ENCODE results near the gene CCDC88A. TPM values are rescaled to one million over a fixed set of nuclear protein-coding genes. Genes with fewer than 3 reads are reported as not detected.
"Not testable (repeated sequence)": the region's sequence is repeated elsewhere in the genome, so short reads cannot be mapped to it uniquely, and the experiment has no call there.

CCDC88A gene
- total and polyA plus RNA-seq, 2 donors from 2014 or later = 8.2 to 47.6 TPM

DNA sequence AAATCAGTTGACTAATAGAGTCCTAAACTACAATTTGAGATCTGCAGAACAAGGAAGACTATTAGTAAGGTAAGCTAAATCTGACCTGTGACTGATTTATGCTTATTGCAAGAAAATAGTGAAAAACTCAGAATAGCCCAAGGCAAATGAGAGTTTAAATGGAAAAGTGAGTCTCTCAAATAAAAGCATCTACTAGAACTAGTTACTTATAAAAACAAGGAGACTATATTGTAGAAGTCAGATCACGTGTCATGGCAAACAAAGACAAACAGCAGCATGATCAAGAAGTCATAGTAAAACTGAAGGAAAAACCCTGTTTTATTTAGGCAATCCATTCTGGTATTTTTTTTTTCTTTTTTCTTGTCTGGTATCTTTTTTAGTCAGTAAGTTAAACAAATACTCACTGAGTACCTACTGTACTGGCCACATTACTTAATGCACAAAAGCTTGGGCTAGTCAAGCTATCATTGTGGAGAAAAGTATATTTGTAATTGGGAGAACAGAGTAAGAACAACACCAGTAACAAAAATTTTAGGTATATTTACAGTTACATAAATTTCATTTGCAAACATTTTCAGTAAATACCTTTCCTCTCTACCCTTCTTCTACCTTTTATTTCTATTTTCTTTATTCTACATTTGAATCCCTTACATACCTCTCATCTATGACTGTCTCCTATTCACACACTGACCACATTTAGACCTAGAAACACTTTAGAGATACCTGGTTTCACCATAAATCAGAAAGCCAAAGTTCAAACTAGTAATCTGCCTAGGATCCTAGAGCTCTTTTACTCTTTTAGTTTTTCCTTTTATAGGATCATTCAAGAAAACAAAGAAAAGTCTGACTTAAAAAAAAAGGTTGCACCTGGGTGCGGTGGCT, 23.7 kb downstream of the CCDC88A start:
- H3K9me3 ChIP-seq (ENCODE audit: control insufficient read depth in 2 of 3, insufficient read depth in 1 of 3, low read length in 3 of 3) = peaks cover 0 to 4% (median 0%) of the 10 kb centered on the region in 3 donors
- intact Hi-C loops (cut with DNase I) = no loop called here
- FAIRE-seq (no peak), DNase-seq (no peak)
- H3K36me3 ChIP-seq (ENCODE audit: control insufficient read depth in 2 of 3, insufficient read depth in 3 of 3, low read length in 3 of 3) = no peaks in the 10 kb centered on the region
- H3K4me1 ChIP-seq (ENCODE audit: control insufficient read depth in 2 of 3, insufficient read depth in 2 of 3, low read depth in 1 of 3, low read length in 3 of 3) = no peaks in the 10 kb centered on the region
- TF ChIP-seq, protein P1, sequence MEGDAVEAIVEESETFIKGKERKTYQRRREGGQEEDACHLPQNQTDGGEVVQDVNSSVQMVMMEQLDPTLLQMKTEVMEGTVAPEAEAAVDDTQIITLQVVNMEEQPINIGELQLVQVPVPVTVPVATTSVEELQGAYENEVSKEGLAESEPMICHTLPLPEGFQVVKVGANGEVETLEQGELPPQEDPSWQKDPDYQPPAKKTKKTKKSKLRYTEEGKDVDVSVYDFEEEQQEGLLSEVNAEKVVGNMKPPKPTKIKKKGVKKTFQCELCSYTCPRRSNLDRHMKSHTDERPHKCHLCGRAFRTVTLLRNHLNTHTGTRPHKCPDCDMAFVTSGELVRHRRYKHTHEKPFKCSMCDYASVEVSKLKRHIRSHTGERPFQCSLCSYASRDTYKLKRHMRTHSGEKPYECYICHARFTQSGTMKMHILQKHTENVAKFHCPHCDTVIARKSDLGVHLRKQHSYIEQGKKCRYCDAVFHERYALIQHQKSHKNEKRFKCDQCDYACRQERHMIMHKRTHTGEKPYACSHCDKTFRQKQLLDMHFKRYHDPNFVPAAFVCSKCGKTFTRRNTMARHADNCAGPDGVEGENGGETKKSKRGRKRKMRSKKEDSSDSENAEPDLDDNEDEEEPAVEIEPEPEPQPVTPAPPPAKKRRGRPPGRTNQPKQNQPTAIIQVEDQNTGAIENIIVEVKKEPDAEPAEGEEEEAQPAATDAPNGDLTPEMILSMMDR (IDR thresholded peaks at IDR 0.05; ENCODE audit: borderline replicate concordance, extremely low read depth, insufficient read depth) = no peak
- no peak overlapping the region for H3K4me3 ChIP-seq (ENCODE audit: low read length in 3 of 3)
- H3K9ac ChIP-seq (ENCODE audit: low read length in 3 of 3) = no peak overlapping the region
- no peak overlapping the region for H3K27ac ChIP-seq (ENCODE audit: low read depth in 2 of 2, low read length in 2 of 2)
- H3K27me3 ChIP-seq (ENCODE audit: control insufficient read depth, insufficient read depth, low read length) = no peaks in the 10 kb centered on the region

DNA sequence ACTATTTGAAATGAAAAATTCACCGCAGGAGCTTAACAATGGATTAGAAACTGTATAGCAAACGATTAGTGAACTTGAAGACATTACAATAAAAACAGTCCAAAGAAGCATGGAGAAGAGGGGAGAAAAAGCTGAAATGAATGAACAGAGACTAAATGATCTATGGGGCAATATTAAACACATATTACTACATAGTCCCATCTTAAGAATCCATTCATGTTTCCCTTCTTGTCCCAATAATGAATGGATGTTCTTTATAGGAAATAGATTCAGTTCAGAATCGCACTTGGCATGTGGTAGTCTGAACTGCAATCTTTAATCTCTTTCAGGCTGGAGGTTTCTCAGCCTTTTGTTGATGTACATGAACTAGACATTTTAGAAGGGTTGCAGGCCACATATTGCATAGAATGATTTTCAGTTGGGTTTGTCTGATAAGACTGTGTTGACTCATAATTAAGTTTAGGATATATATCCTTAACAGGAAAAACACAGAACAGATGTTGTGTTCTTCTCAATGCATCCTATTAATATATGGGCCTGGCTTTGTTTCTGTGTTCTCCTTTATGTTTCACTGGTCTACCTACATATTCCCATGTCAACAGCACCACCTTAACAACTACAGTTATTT, 27.9 kb downstream of the CCDC88A start:
- Histone ChIP-seq H3K27me3 (ENCODE audit: control insufficient read depth, insufficient read depth, low read length) (no peaks in the 10 kb centered on the region), H3K9me3 (ENCODE audit: control insufficient read depth in 2 of 3, insufficient read depth in 1 of 3, low read length in 3 of 3) (peaks cover 0 to 4% (median 0%) of the 10 kb centered on the region in 3 donors), H3K36me3 (ENCODE audit: control insufficient read depth in 2 of 3, insufficient read depth in 3 of 3, low read length in 3 of 3) (no peaks in the 10 kb centered on the region), H3K4me1 (ENCODE audit: control insufficient read depth in 2 of 3, insufficient read depth in 2 of 3, low read depth in 1 of 3, low read length in 3 of 3) (no peaks in the 10 kb centered on the region), H3K27ac (ENCODE audit: low read depth in 2 of 2, low read length in 2 of 2) (no peak overlapping the region), H3K4me3 (ENCODE audit: low read length in 3 of 3) (no peak overlapping the region), H3K9ac (ENCODE audit: low read length in 3 of 3) (no peak overlapping the region)
- DNase-seq (no peak), FAIRE-seq (no peak)
- intact Hi-C loops (cut with DNase I) = no loop called here
- TF ChIP-seq, protein P1 (IDR thresholded peaks at IDR 0.05; ENCODE audit: borderline replicate concordance, extremely low read depth, insufficient read depth) = no peak

DNA sequence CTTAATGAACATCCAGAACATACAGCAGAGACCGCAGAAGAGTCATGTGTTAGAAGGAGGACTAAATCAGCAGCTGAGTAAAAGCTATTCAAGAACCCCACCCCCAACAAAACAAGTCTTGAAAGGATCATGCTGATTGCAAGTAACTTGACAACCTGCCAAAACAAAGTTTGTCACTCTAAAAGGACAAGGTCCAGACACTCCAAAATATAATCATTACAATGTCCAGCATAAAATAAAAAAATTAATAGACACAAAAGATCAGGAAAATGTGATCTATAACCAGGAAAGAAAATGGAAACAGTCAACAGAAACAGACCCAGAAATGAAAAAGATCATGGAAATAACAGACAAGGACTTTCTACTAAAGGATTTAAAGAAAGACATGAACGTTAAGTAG, 28.5 kb downstream of the CCDC88A start:
- Histone ChIP-seq H3K36me3 (ENCODE audit: control insufficient read depth in 2 of 3, insufficient read depth in 3 of 3, low read length in 3 of 3) (no peaks in the 10 kb centered on the region), H3K4me1 (ENCODE audit: control insufficient read depth in 2 of 3, insufficient read depth in 2 of 3, low read depth in 1 of 3, low read length in 3 of 3) (no peaks in the 10 kb centered on the region), H3K9ac (ENCODE audit: low read length in 3 of 3) (no peak overlapping the region), H3K27me3 (ENCODE audit: control insufficient read depth, insufficient read depth, low read length) (no peaks in the 10 kb centered on the region), H3K4me3 (ENCODE audit: low read length in 3 of 3) (no peak overlapping the region), H3K9me3 (ENCODE audit: control insufficient read depth in 2 of 3, insufficient read depth in 1 of 3, low read length in 3 of 3) (peaks cover 0 to 4% (median 0%) of the 10 kb centered on the region in 3 donors), H3K27ac (ENCODE audit: low read depth in 2 of 2, low read length in 2 of 2) (no peak overlapping the region)
- intact Hi-C loops (cut with DNase I) = no loop called here
- no peak for FAIRE-seq
- no peak for DNase-seq
- TF ChIP-seq, protein P1 (IDR thresholded peaks at IDR 0.05; ENCODE audit: borderline replicate concordance, extremely low read depth, insufficient read depth) = no peak

DNA sequence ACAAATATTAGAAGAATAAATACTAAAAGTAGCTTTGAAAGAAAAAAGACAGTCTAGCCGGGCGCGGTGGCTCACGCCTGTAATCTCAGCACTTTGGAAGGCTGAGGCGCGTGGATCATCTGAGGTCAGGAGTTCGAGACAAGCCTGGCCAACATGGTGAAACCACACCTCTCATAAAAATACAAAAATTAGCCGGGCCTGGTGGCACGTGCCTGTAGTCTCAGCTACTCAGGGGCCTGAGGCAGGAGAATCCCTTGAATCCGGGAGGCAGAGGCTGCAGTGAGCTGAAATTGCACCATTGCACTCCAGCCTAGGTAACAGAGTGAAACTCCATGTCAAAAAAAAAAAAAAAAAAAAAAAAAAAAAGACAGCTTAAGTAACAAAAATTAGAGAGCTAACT, 34.1 kb downstream of the CCDC88A start:
- DNase-seq; H3K4me1 ChIP-seq (ENCODE audit: control insufficient read depth in 2 of 3, insufficient read depth in 2 of 3, low read depth in 1 of 3, low read length in 3 of 3); H3K9ac ChIP-seq (ENCODE audit: low read length in 3 of 3); intact Hi-C loops (cut with DNase I); H3K27ac ChIP-seq (ENCODE audit: low read depth in 2 of 2, low read length in 2 of 2); FAIRE-seq; H3K4me3 ChIP-seq (ENCODE audit: low read length in 3 of 3); H3K9me3 ChIP-seq (ENCODE audit: control insufficient read depth in 2 of 3, insufficient read depth in 1 of 3, low read length in 3 of 3); H3K27me3 ChIP-seq (ENCODE audit: control insufficient read depth, insufficient read depth, low read length); H3K36me3 ChIP-seq (ENCODE audit: control insufficient read depth in 2 of 3, insufficient read depth in 3 of 3, low read length in 3 of 3): not testable (repeated sequence)
